Occipital lobe (tissue), 2 donors: ENCODE measurements around the gene TNFAIP8L1. TPM values are rescaled to one million over a fixed set of nuclear protein-coding genes. Genes with fewer than 3 reads are reported as not detected.

Experiments
- DNase-seq: peaks from one replicate; lab custom pipeline; 2025; lab: John Stamatoyannopoulos, UW
- total RNA-seq: library from RNA; depleted of rRNA; stranded (reverse); fragments of >200 nt; gene quantifications from one replicate; pipeline ENCODE4 v1.2.3, GENCODE V29; 2014

Gene TNFAIP8L1
- total RNA-seq, 1 donor from 2014 or later, result 5.6 TPM

DNA sequence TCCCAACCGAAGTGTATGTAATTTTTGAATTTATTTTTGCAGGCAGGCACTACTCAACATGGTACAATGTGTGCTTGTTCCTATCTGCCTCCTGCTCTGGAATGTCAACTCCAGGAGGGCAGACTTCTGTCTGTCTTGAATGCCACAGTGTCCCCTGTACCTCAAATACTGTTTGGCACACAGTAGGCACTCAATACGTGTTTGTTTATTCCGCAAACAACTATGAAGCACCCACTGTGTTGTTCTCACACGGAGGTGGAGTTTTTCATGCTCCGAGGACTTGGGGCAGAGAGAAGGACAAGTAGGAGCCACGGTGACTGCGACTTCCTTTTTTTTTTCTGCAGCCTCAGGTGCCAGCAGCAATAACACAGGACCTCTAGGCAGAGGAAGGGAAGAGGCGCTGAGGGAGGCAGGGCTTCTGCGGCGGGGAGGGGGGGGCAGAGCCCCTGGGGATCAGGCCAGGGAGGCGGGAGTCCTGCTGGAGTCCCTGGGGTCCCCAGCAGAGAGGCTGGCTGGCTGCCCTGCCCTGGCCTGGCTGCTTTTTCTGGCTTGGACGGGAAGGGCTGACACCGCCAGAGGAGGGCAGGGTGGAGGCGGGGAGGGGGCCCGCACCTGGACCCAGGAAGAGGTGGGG lies 29.3 kb upstream of the TNFAIP8L1 start:
- no peak for DNase-seq

DNA sequence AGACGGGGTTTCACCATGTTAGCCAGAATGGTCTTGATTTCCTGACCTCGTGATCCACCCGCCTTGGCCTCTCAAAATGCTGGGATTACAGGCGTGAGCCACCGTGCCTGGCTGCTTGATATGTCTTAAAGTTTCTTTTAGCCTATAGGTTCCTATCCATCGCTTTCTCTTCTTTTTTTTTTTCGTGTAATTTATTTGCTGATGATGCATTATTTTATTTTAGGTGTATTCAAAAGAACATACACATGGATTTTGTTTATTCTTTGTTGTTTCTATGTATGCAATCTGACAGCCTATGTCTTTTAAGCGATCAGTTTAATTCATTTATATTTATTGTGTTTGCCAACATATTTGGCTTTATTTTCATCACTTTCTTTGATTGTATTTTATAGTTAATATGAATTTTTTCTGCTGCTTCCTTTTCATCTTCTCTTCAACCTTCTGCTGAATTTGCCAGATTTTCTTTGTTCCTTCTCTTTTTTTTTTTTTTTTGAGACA lies 26.0 kb upstream of the TNFAIP8L1 start:
- DNase-seq, result no peak

DNA sequence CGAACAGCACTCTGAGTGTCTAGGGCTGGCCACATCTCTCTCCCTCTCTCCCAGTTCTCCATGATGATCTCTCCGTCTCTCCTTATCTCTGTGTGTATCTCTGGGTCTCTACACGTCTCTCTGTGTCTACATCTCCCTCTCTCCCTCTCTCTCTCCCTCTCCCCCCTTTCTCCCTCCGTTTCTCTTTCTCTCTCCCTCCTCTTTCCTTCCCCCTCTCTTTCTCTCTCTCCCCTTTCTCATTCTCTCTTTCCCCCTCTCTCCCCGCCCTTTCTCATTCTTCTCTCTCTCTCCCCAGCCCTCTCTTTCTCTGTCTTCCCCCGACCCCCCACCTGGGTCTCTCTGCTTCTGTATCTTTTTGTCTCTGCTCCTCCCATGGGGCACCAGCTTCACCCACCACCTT lies 21.3 kb upstream of the TNFAIP8L1 start:
- DNase-seq, result no peak

DNA sequence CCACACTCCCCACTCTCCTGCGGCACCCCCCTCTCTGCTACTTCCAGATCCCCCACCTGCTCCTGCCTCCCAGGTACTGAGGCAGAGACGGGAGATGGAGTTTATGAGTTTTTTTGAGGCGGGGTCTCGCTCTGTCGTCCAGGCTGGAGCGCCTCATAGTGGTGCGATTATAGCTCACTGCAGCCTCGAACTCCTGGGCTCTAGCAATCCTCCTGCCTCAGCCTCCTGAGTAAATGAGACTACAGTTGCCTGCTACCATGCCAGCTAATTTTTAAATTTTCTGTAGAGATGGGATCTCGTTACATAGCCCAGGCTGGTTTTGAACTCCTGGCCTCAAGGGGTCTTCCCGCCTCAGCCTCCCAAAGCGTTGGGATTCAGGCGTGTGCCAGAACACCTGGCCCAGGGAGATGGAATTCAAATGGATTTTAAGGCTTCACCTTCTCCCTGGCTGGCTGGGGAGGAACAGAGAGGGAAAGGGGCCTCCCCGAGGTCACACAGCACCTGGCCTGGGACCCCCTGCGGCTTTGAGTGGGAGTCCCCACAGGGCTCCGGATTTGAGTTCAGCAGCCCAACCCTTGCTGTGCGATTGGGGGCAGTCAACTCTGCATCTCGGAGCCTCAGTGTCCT lies 19.5 kb upstream of the TNFAIP8L1 start:
- no peak for DNase-seq

DNA sequence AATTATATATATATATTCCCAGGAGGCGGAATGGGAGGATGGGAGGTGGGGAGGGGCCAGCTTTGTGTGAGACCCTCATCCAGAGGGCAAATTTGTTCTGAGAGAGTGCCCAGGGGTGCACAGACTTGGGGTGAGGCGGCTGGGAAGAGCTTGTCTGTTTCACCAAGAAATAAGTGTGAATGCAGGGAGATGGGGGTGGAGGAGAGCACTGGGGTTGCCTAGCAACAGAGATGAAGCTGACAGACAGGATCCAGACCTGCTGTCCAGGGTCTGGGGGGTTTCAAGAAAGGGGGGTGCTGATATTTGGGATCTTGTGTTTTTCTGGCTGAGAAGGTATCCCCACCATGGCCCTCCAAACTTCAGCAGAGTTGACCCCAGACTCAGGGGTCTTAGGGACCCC lies 18.6 kb upstream of the TNFAIP8L1 start:
- no peak for DNase-seq

DNA sequence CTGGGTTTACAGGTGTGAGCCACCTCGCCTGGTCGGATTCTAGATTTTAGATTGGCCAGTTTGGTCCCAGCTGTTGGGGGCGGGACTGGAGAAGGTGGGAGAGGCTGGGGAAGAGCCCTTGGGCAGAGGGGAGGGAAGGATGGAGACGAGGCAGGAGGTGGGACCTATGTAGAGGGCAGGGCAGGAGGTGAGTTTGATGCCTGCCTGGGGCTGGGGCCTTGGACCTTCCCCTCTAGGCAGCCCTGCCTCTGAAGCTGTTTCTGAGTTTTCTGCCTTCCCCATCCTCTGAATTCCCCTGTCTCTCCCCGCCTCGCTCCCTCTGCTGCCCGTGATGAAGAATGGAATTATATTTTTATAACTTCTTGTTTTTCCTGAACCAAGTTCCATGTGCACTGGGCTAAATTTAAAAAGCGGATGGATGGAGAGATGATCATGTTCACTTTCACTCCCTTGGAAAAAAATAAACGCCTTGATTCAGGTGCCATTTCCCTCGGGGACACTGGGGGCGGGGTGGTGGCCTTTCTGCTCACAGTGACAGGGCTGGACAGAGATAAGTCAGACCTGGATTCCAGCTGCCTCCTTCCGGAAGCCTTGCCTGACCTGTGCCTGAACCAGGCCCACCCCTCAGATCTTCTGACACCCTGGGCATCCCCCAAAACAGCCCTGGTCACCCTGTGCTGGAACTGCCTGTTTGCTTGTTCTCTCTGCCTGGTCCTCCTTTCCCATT lies 16.5 kb upstream of the TNFAIP8L1 start:
- DNase-seq, result no peak

DNA sequence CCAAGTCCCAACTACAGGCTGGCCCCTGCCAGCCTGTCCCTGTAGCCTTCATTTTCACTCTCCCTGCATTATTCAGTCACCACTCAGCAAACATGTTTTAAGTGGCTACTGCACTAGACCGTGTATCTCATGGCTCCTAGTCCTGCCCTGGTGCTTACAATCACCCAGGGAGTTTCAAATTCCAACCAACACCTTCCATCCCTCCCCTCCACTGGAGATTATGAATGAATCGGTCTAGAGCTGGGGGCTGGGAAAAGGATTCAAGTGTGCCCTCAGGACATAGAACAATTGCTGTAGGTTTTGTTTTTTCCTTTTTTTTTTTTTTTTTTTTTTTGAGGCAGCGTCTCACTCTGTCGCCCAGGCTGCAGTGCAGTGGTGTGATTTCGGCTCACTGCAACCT lies 15.0 kb upstream of the TNFAIP8L1 start:
- no peak for DNase-seq

DNA sequence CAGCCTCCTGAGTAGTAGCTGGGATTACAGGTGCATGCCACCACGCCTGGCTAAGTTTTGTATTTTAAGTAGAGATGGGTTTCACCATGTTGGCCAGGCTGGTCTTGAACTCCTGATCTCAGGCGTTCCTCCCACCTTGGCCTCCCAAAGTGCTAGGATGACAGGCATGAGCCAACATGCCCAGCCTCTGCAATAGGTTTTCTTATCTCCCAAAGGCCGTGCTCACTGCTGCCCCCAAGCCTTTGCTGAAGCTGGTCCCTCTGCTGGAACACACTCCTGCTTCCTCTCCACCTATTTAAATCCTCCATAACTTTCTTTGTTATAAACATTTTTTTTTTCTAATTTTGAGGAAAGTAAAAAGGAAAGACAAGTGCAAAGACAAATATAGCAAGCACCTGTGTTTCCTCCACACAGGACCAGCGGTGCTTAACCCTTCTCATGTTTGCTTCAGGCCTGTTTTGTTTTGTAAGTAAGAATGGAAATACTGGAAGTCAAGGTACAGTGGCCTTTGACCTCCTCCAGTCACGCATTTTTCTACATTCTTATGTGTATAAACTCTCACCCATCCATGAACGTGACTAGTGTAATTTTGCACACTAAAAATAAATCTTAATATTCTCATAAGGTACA lies 14.5 kb upstream of the TNFAIP8L1 start:
- no peak for DNase-seq

DNA sequence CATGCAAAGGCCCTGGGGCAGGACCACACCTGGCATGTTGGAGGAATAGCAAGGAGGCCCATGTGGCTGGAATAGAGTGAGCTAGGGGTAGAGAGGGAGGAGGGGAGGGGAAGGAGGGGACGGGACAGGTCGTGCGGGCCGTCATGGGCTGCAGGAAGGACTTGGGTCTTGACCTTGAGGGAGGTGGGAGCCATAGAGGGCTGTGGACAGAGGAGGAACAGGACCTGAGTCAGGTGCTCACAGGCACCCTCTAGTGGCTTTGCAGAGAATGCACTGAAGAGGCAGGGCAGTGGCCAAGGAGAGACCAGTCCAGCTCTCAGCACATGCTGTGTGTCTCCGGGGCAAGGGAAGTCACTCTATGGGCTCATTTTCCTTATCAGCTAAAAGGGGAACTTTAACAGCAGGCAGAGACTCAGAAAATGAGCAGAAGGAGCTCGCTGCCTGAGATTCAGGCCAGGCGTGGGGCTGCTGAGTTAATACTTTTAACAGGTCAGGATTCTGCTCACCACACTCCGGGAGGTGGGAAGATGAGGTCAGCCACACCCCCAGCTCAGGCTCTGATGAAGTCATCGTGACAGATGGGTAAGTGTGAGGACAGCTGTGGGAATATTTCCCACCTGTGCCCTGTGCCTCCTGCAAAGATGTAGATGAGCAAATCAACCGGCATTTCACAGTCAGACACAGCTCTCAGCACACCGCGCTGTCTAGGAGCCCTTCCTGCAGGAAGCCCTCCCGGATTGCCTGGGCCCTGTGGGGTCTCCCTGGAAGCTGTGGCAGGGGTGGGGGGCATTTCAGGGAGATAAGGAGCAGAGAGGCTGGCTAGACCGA lies 6.0 kb upstream of the TNFAIP8L1 start:
- no peak for DNase-seq

DNA sequence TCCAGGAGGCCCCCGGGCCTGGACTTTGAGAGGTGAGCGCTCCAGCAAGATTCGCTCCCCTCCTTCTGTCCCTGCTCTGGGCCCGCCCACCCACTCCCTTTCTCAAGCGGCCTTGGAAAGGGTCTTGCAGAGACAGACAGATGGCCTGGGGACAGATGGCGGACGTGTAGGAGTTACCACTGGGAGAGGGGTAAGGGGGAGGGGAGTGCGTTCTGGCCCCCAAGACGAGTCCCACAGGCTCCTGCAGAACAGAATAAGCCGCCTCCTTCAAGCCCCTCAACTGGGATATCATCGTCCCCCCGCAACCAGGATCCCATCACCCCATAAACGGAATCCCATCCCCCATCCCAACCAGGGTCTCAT lies 3.6 kb upstream of the TNFAIP8L1 start:
- DNase-seq, result no peak

DNA sequence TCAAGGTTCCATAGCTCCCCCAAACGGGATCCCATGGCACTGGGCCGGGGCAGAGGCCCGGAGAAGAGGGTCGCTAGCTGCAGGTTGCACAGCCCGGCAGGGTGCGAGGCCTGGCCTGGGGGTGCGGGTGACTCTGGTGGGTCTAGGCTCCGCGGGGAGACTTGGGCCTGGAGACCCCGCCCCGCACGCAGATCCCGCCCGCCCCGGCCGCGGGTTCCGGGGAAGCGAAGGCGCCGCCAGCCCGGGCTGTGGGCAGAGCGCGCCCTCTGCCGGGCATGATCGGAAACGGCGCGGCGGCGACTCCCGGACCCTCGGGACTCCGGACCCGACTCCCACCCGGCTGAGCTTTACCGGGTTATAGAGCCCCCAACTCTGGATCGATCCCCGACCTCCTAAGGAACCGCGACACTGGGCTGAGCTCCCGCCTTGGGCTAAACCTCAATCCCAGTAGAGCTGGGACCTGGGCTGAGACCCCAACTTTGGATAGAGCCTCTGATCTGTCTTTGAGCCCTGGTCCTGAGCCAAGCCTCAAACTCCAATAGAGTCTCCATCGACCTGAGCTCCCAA lies 3.1 kb upstream of the TNFAIP8L1 start:
- no peak for DNase-seq

DNA sequence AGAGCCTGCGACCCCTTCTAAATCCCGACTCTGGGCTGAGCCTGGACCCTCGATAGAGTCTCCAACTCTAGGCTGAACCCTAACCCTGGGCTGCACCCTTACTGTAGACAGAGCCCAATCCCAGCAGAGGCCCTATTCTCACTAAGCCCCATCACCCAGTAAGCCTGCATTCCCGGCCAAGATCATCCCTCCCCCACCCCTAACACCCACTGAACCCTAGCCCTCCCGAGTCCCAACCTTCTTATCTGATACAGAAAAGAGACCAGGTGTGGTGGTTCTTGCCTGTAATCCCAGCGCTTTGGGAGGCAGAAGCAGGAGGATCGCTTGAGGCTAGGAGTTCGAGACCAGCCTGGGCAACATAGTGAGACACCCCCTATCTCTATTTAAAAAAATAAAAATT lies 2.6 kb upstream of the TNFAIP8L1 start:
- DNase-seq, result no peak

DNA sequence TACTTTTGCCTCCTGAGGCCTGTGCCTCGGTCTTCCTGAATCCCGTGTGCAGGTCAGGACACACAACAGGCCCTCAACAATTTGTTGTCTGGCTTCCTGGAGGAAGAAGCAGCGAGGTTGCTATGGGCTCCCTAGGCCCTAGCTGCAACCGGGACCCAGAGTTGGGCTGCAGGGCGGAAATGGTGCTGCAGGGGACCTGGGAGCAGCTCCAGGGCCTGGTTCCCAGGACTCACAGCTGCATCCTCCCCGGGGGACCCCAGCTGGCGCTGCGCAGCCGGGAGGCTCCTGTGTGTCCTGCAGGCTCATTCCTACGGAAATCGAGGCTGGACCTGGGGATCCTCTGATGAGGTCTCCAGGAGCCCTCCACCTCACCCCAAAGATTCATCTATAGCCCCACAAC lies 999 bp upstream of the TNFAIP8L1 start:
- no peak for DNase-seq

DNA sequence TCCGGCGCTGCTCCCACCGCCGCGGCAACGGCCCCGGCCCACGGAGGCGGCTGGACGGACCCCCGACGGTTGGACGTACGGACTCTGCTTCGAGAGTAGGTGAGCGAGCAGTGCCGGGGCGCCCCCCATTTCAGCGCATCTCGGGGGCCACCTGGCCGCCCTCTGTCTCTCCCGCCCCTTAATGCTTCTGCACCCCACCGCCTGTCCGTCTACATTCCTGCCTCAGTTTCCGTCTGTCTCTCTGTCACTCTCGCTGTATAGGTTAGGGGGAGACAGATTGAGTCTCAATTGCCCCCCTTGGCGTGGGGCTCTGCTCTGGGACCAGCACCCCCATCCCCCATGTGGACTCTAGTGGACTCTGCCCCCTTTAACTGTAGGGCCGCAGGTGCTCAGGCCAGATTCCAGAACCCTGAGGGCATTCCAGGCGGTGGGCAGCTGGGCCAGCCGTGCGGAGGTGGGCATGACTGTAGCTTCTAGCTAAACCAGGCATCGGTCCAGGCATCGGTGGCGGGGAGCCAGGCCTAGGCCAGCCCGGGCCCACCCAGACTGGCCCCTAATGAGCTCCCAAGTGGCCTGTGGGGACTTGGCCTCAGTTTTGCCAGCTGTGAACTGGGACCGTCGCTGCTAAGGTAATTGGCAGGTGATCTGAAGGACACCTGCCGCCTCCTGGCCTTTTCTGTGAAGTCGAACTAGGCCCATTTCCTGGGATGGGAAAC lies 373 bp downstream of the TNFAIP8L1 start:
- DNase-seq, result no peak

DNA sequence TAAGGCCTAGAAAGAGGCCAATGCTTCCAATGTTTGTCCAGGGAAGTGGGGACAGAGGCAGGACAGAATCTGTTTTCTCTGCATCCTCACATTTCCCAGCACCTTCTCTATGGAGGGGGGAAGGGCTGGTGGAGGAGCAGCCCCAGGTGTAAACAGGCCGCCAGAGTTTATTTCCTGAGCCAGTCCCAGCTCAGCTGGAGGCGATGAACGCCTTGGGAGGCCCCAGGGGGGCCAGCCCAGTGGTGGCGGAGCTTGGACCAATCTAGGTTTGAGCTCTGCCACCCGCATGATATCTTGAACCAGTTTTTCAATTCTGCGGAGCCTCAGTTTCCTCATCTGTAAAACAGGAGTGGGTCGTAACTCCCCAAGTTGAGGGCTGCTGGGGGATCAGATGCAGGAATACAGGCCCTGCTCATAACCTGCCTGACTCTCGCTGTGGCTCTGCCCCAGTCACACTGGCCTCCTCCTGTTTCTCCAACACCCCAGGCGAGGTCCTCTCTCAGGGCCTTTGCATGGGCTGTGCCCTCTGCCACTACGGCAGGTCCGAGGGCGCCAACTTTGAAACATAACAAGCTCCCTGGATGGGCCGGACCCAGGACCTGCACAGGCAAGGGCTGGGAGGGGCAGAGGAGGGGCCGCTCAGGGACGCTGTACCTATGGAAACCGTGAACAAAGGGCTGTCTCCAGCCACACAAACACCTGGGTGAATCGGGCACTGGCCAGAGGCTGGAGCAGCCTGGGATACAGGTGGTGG lies 1.1 kb downstream of the TNFAIP8L1 start:
- no peak for DNase-seq

DNA sequence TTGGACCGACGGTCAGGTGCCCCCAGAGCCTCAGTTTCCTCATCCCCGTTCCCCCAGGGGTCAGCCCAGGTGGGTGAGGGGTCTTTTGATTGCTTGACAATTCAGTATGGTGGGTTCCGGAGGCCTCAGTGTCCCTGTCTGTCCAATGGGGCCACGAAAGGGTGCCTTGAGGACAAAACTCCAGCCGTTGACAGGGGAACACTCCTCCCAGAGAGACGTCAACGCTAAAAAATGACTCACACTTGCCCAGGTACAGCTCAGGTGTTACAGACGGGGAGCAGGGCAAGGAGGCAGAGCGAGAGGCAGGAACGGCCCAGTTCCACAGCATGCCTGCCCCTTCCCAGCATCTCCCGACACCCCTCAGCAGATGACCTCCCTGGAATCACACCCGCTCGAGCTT lies 1.8 kb downstream of the TNFAIP8L1 start:
- DNase-seq, result no peak

DNA sequence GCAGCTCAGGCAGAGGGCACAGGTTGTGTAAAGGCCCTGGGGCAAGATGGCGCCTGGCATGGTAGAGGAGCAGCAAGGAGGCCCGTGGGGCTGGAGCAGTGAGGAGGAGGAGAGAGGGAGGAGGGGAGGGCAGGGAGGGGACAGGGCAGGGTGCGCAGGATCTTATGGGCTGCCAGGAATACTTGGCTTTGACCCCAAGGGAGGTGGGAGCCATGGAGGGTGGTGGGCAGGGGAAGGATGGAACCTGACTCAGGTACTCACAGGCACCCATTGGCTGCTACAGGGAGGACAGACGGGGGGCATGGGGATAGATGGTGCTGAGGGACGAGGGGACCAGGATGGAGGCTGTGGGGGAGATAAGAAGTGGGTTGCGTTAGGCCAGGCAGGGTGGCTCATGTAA lies 3.3 kb downstream of the TNFAIP8L1 start:
- no peak for DNase-seq

DNA sequence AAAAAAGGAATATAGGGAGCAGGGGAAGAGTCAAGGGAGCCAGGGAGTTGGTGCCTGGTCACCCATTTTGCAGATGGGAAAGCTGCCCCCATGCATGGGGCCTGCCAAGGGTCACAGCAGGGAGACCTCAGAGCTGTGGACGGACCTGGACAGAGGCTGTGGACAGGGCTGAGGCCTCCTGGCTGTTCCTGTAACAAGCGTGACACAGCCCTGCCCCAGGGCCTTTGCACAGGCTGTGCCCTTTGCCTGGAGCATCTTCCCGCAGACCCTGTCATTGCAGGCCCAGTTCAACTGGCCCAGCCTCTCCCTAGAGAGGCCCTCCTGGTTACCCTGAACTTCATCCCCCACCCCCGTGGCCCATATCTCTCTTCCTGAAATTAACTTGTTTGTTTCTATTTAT lies 6.4 kb downstream of the TNFAIP8L1 start:
- no peak for DNase-seq
